H54 (cell line): ENCODE data around the gene VAV3.

ENCODE experiments used
- DNase-seq: peaks from one replicate; pipeline ENCODE4 v3.0.0; 2011; ENCODE audit warnings: low spot score, mixed read lengths; ENCODE audit not compliant: insufficient read length
- FAIRE-seq: peaks from 3 replicates; lab custom pipeline; 2011; peaks lifted over from hg19 to GRCh38; lab: Jason Lieb, UNC
- POLR2A ChIP-seq: IDR thresholded peaks from 2 replicates; pipeline ENCODE4 v1.6.1; 2011; ENCODE audit warnings: low read depth, mild to moderate bottlenecking, low read length

The VAV3 gene

DNA sequence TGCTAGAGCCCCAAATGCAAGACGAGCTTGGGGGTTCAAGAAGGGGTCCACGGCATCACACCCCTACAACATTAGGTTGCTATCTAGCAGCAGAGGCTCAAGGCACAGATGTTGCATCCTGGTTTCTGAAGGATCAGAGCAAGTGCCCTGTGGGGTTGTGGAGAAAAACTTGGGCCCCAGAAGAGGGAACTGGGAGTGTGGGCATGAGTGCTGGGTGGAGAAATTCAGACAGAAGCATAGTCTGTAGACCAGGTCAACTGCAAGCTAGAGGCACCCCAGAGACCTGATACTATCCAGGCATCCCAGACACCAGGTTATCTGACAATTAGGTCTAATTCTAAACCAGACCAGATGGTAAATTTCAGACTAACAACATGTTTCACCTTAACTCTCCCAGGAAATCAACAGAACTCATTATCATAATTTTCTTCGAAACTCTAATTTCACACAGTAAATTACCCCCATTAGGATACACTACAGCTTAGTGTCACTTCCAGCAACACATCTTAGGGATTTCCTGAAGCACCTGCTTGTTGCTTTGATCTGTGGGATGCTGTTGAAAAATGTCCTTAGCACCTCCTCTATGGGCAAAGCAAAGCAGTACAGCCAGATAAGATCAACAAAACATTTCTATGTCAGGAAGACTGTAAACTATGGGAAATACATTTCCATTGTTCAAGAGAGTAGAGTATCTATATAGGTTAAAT, 179.3 kb downstream of the VAV3 start:
- no peak for FAIRE-seq
- TF ChIP-seq POLR2A = no peak
- no peak for DNase-seq

DNA sequence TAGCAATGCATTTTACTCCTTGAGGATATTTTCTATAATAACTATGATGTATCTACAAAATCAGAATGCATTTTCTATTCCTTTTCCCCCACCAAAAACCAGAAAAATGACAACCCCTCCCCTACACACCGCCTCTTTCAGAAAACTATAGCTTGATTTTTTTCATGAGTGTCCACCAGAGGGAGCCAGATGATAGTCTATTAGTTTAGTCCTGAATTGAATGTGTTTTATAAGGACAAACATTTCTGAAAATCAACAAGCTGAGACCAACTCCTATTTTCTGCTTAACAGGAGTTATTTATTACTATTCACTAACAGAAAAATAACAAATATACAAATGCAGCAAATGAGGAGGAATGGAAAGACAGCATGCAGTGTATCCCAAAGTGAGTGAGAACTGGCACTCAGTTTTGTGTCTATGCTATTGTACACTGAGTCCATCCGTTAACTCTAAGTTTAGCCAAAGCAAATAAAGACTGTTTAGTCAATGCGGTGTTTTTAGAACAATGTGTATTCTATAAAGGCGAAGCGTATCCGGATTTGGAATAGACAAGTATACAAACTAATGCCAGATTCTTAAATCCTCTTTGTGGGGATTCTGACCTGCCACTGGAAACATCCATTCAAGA, 182.6 kb downstream of the VAV3 start:
- no peak for TF ChIP-seq POLR2A
- peak; percentile 69 for FAIRE-seq
- peak; percentile 3 for DNase-seq

DNA sequence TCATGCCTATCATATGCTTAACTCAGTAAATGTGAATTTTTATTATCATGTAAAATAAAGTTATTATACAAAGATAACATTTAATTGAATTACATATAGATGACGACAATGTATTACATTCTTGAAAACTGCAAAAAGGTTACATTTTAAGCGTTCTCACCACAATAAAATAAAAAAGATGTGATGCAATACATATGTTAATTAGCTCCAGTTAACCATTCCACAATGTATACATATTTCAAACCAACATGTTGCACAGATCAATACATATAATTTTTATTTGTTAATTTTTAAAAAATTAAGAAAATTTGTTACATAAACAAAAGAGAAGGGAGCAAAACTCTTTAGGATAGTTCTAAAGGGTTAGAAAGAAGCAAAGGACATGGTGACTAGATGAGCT, 183.7 kb downstream of the VAV3 start:
- FAIRE-seq (no peak), DNase-seq (no peak)
- TF ChIP-seq POLR2A = no peak

DNA sequence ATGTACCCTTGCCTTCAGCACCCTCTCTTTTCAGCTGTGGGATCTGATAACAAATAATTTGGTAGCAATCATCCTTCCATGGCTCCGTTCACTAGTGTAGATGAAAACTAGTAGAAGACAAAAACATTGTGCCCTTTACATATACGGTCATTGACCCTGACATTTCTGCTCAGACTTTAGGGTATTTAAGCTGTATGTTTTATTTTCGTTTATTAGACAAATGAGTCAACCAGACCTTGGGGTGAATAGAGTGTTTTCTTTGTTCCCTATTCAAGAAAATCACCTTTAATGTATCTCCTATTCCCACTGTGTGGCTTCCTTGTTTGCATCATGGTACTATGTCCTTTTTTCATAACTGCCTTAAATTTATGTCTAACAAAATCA, 187.3 kb downstream of the VAV3 start:
- FAIRE-seq = no peak
- no peak for DNase-seq

DNA sequence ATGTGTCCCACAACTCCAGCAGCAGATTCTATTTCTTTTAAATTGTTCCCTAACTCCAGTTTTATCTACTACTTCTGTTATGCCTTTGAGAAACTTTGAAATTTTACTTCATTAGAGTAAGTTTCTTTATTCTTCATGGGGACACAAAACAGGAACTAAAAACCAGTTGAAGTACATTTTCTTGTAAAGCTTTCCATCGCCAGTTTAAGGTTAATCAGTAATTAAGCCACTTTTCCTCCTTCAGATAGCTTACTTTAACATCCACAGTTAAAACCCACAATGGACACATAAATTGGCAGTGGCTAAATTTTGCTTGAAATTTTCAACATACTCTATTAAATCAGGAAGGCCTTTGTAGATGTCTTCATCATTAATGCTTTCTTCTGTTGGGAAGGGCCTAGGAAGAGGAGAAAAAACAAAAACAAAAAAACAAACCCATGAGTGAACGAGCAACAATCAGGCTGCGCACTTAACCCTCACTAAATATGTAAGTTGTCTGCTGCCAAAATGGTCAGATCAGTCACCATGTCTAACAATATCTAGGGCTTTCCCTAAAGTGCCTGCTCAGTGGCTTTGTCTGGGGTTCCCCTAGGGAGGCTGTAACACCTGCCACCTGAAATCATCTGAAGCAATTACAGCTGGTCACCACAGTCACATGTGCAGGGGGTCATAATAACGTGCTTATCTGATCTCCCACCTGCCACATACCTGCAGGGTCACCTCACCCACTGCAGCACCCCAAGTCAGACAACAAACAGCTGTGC, 187.9 kb downstream of the VAV3 start:
- no peak for FAIRE-seq
- no peak for TF ChIP-seq POLR2A
- no peak for DNase-seq

More for the DNA sequence above, 187.3 kb downstream of the VAV3 start:
- no peak for TF ChIP-seq POLR2A

DNA sequence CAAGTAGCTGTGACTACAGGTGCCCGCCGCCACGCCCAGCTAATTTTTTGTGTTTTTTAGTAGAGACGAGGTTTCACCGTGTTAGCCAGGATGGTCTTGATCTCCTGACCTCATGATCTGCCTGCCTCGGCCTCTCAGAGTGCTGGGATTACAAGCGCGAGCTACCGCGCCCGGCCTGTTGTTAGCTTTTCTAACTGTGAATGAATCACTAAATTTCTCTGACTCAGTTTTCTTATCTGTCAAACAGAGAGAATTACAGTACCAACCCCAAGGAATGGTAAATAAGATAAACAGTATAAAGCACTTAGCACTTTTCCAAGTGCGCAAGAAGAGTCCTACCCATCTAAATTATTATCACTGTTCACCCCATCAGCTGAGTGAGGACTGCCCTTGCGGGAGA, 193.6 kb downstream of the VAV3 start:
- FAIRE-seq (no peak), DNase-seq (no peak)
- no peak for TF ChIP-seq POLR2A

DNA sequence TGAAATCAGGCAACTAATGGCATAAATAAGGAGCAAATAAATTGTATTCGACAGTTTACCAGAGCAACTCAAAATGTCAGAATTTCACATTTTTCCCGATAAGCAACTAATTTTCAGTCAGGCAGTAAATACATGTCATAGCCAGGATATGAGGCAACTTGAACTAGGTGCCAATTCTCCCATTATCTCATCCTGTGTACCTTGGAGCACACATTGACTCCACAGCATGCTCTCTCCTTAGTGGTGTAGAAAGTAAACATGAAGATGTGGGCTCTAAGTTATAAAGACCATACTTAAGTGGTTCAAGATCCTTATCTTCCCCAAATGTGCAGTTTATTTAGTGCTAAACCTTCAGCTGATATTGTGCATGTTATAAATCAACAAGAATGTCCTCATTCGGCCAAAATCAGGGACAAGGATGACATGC, 197.8 kb downstream of the VAV3 start:
- FAIRE-seq (no peak), DNase-seq (no peak)
- TF ChIP-seq POLR2A = no peak

DNA sequence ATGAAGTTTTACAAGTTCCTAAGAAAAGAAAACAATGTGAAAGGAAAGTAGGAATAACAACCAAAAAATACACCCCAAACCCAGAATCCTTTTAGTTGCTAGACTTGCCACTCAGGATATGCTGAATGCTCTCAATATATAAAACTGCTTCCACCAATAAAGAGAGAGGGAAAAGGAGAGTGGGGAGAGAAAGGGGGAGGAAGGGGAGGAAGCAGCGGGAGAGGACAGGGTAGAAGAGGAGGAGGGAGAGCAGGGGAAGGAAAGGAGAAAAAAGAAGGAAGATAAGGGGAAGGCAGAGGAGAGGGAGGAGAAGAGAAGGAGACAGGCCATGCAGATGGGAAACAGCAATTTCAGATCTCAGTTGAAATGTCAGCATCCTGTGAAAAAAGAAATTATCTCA, 198.4 kb downstream of the VAV3 start:
- DNase-seq = no peak
- FAIRE-seq = no peak
- TF ChIP-seq POLR2A = no peak

DNA sequence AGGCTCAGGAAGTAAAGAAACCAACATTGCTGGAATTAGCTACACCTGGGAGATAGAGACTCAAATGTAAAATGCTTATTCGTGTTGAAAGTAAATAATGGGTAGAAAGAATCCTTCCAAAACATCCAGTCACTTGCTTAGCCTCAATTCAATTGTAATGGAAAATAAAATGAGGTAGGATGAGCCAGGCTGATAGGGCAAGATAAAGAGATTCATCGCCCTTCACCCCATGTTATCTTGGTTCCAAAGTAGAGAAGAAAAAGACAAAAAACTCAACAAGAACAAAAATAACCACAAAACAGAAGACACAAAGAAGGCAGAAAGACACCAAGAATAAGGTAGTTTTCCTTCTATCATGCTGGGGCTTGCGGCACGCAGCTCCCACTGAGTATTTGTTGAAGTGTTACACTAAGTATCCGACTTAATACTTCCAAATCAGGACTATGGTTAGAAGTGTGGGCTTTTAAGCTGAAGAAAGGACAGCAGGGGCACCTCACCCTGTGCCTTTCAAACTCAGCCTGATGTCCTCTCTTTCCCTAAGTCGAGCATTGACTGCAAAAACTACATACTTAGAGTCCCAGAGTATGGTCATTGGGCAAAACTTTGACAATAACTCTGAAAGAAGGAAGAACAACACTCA, 202.1 kb downstream of the VAV3 start:
- no peak for TF ChIP-seq POLR2A
- no peak for FAIRE-seq
- no peak for DNase-seq

DNA sequence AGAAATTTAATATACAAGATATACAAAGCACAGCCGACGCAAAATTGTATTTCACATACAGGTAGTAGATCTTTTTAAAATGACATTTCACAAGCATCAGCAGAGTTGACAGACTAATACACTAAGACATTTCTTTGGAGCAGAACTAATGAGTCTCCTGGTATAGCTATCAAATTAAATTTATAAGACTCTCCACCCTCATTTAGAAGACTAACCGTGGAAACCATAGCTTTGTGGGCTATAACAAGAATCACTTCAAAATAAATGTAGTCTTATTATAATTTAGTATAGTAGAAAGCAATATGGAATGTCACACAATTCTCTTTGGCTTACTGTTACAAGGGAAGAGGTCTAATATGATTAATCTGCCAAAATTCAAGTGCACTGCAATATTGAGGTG, 204.9 kb downstream of the VAV3 start:
- FAIRE-seq = no peak

DNA sequence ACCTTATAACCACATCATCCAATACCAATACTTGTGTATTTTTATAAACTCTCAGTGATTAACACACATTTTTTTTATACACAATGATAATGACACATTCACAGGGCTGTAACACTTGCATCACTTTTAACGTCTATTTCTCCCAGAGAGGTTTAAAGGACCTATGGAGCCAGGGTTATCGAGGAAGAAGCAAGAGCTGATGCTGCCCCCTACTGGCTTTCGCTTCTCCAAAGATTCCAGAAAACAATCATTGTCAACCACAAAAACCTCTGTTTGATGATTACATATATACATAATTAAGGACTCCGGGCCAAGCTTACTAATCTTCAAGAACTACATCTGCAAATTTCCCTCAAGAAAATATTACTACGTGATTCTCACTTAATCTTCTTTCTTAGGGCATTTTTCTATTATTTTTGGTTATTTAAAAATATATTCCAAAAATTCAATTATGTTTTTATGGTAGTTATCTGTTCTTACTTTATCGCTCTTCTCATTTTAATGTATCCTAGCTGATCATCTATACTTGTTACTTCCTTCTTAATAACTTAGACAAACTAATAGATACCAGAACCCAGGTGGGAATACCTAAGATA, 214.5 kb downstream of the VAV3 start:
- peak; percentile 93 for FAIRE-seq
- TF ChIP-seq POLR2A = no peak
- DNase-seq = peak; percentile 10

More for the DNA sequence above, 204.9 kb downstream of the VAV3 start:
- no peak for TF ChIP-seq POLR2A
- DNase-seq = no peak

DNA sequence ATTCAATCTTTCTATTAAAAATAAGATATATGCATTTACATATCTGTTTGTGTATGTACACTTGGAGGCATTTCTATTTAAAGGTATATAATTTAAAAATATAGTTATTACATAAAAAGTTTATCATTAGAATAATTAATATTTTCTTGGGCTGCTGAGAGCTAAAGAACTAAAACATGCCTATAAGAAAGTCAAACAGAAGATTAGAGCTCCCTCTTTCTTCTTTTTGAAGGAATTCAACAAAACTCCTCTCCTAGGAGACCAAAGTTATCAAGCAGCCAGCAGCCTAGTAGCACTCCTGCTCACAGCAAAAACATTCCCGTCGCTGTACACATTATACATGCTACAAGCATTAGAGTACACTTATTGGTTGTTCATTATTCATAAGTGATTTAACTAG, 216.4 kb downstream of the VAV3 start:
- FAIRE-seq (no peak), DNase-seq (no peak)
- no peak for TF ChIP-seq POLR2A

DNA sequence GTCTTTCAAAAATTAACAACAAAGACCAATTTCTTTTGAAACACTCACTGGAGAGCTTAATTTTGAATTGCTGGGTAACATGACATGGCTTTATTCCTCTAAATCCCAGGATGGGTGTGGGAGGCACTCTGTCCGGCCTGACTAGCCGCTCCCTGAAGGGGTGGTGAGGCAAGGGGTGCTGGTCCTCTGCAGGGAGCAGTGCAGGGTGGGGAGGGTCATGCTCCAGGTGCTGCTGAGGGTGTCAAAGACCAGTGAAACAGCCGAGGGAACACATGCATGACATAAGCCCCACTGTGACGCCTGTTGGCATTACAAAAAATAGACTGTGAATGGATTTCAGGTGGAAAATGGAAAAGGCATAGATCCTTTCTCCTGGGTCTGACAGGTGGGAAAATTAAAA, 223.7 kb downstream of the VAV3 start:
- FAIRE-seq = no peak
- no peak for TF ChIP-seq POLR2A
- no peak for DNase-seq
